Choroid plexus epithelial cell (primary cell): ENCODE results near the gene KLHL22.

Experiments used
- DNase-seq: peaks from one replicate; pipeline ENCODE4 v3.0.0-alpha.2; 2010; ENCODE audit warnings: low read depth
- H3K4me3 ChIP-seq: 2 replicates; pipeline ENCODE4 v1.5.1; 2011; ENCODE audit warnings: low read depth, mild to moderate bottlenecking, control low read depth, low read length, moderate library complexity
- TF ChIP-seq, protein P1 (sequence below): conservative IDR thresholded peaks from 2 replicates; pipeline ENCODE4 v1.5.1; 2011; ENCODE audit warnings: low read depth, mild to moderate bottlenecking, control low read depth, inconsistent platforms, low read length, moderate library complexity

KLHL22 gene

DNA sequence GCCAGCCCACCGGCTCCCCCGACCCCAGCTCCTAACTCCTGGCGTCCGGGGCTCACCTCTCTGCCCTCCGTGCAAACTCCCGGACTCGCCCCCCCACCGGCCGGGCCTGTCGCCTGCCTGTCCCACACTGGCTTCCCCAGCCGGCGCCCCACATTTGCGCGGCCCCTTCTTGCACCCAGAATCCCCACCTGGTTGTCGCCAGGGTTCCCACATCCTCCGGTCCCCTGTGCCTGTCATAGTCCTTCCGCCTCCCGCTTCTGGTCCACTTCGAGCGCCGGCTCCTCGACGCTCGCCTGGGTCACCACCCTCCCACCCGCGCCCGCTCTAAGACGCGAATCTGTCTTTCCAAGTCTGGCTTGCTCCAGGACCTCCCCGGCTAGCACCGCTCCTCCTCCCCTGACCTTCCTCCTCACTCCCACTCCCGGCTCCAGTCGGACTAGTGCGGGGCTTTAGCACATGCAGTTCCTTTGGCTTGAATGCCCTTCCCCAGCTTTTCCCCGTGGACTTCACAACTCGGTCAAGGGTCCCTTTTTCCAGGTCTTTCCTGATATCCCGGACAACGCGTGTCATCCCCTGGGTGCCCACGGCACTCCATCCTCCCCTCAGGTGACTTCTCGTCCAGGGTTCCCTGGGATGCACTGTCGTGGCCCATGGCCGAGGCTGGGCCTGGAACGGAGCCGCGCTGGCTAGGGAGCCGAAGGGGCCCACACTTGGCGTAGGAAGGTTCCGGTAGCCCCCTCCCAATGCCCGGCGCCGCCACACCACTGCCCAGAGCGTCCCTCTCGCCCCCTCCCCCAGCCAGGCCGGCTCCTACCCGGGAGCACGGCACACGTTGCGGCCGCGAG, 58.6 kb downstream of the KLHL22 start:
- H3K4me3 ChIP-seq: peak overlapping the region; percentile 75
- TF ChIP-seq, protein P1, sequence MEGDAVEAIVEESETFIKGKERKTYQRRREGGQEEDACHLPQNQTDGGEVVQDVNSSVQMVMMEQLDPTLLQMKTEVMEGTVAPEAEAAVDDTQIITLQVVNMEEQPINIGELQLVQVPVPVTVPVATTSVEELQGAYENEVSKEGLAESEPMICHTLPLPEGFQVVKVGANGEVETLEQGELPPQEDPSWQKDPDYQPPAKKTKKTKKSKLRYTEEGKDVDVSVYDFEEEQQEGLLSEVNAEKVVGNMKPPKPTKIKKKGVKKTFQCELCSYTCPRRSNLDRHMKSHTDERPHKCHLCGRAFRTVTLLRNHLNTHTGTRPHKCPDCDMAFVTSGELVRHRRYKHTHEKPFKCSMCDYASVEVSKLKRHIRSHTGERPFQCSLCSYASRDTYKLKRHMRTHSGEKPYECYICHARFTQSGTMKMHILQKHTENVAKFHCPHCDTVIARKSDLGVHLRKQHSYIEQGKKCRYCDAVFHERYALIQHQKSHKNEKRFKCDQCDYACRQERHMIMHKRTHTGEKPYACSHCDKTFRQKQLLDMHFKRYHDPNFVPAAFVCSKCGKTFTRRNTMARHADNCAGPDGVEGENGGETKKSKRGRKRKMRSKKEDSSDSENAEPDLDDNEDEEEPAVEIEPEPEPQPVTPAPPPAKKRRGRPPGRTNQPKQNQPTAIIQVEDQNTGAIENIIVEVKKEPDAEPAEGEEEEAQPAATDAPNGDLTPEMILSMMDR: no peak
- peak; percentile 42 for DNase-seq

DNA sequence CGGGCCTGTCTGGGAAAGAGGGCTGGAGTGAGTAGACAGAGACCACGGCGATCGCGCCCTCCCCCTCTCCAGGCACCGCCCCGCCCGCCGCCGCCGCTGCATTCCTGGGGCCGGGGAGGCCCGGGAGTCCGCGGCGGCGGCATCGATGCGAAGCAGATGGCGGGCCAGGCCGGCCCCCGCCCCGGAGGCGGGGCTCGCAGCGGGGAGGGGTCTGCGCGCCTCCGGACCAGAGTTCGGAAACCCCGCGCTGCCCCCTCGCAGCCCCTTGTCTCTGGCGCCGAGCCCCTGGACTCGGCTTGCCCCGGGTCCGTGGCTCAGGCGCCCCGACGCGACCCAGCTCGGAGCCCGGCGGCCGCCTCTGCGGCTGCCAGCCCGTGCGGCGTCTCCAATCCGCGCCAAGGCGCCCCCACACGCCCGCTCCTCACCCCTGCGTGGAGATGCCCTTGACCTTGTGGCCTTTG, 59.3 kb downstream of the KLHL22 start:
- TF ChIP-seq, protein P1: no peak
- DNase-seq: no peak

DNA sequence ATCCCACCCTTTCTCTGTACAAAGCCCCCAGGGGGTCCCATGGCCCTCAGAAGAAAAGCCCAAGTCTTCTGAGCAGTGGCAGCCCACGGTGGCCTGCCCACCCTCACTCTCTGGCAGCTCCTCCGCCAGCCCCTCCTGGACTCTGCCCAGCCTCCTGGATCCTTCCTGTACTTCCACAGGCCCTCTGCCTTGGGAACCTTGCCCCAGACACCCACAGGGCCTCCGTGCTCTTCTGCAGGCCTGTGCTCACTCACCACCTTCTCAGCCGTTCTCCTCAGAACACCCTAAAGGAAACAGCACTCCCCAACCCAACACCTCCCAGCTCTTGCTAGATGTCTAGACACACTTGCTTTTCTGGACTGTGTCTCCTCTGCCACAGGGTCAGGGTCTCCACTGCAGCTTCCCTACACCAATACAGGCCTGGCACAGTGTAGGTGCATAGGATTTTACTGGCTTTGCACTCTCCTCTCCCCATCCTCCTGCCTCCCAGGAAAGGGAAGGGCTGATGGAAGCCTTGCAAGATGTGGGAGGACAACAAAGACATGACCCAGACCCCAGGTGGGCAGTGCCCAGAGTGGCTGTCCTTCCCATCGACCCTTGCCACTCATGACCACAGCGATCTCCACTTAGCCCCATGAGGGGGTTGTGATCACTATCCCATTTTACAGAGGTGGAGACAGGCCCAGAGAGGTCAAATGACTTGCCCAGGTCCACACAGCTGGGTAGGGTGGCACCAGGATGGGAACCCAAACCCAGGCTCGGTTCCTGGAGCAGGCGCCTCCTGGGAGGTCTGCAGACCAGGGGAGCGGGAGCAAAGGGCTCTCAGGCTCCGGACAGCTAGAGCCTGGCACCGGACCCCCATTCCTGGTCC, 59.9 kb downstream of the KLHL22 start:
- H3K4me3 ChIP-seq: peak overlapping the region; percentile 75
- TF ChIP-seq, protein P1: no peak
- no peak for DNase-seq

More for the DNA sequence above, 59.3 kb downstream of the KLHL22 start:
- H3K4me3 ChIP-seq: peak overlapping the region; percentile 75

DNA sequence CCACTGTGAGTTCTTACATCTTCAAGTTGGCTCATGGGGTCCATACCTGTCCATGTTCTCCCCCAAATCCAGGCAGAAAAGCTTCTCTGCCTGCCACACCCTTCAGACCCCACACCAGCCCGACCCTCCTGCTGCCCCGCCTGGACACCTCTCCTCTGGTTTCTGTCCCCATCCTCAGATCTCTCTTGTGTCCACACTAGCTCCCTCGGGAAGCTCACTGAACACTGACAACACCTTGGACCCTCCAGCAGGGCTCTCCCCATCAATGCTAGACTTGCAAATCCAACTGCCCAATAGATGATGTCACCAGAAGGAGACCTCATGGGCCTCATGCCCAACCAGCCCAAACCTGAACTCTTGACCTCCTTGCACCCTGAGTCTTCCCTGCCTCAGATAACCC, 60.8 kb downstream of the KLHL22 start:
- TF ChIP-seq, protein P1: no peak
- no peak overlapping the region for H3K4me3 ChIP-seq
- no peak for DNase-seq

DNA sequence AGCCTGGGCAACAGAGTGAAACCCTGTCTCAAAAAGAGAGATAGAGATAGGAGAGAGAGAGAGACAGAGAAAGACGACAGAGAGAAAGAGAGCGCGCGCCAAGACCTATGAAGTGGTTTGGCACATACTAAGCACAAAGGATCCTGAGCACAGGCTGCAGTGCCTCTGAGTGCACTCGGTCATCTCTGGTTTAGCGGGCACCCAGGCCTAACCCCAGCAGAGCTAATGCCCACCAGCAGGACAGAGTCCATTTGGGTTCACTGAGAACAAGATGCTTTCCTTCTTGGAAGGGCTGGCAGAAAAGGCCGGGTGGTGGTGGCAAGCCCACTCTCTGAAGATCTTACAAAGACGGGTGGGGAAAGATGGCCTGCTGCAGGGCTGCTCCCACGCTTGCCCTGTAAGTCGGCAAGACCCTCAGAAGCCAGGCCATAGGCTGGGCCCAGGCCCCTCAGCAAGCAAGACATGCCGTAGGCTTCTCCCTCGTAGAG, 61.3 kb downstream of the KLHL22 start:
- no peak for DNase-seq
- no peak overlapping the region for H3K4me3 ChIP-seq
- TF ChIP-seq, protein P1: no peak

DNA sequence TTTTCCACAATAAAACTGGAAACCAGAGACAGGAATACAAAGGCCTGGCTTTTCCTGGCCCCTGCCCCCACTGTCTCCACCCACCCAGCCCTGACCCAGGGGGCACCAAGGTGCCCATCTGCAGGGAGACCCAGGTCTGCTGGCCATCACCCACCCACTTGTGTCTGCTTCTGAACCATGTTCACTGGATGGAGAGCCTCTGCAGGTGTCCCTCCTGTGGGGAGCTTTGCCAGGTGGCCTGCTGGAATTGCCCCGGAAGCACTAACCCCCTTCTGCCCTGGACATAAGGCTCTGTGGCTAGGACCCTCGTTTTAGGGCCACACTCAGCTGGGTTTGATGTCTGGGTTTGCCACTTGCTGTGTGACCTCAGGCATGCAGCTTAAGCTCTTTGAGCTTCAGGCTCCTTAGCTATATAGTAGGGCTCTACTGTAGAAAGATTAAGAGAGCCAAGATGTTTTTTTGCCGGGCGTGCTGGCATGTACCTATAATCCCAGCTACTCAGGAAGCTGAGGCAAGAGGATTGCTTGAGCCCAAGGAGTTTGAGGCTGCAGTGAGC, 61.8 kb downstream of the KLHL22 start:
- TF ChIP-seq, protein P1: no peak
- DNase-seq: no peak
- H3K4me3 ChIP-seq: no peak overlapping the region
